ENCODE data around the gene AADACL2.
"Not testable (repeated sequence)": the region's sequence is repeated elsewhere in the genome, so short reads cannot be mapped to it uniquely, and the experiment has no call there.

The AADACL2 gene

DNA sequence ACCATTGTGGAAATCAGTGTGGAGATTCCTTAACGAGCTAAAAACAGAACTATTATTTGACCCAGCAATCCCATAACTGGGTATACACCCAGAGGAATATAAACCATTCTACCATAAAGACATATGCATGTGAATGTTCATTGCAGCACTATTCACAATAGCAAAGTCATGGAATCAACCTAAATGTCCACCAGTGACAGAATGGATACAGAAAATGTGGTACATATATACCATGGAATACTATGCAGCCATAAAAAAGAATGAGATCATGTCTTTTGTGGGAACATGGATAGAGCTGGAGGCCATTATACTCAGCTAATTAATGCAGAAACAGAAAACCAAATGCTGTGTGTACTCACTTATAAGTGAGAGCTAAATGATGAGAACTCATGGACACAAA, 31.0 kb downstream of the AADACL2 start:
- not testable (repeated sequence) for H3K27ac ChIP-seq; DNase-seq (ENCODE audit: low read depth, low spot score)

DNA sequence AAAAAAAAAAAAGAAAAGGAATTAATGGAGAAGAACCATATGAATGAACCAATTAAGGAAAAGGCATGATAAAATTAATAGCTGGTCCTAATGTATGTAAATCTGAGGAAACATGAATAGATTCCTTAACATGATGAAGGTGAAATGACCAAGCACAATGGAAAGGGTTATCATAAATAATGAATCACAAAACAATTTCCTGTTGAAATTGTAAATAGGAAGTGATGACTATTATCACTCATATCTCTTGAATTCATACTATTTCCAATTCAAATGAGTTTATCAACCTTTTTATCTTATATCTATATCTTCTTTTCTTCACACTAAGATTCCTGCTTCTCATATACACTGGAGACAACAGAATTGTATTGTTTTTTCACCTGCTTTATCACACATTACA, 32.0 kb downstream of the AADACL2 start:
- DNase-seq (ENCODE audit: low read depth, low spot score), result no peak
- peak overlapping the region; percentile 9 for H3K27ac ChIP-seq

DNA sequence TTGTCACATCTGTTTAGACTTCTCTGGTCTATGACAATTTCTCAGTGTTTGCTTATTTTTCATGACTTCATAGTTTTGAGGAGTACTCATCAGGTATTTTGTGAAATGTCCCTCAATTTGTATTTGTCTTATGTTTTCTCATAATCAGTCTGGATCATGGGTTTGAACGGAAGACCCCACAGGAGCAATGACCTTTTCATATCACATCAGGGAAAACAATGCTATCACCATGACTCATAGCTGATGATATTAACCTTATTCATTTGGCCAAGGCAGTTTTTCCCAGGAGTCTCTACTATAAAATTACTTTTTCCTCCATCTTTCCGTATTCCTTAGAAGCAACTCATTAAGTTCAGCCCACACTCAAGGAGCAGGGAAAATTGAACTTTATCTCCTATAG, 32.7 kb downstream of the AADACL2 start:
- no peak for DNase-seq (ENCODE audit: low read depth, low spot score)
- H3K27ac ChIP-seq, result peak overlapping the region; percentile 9

DNA sequence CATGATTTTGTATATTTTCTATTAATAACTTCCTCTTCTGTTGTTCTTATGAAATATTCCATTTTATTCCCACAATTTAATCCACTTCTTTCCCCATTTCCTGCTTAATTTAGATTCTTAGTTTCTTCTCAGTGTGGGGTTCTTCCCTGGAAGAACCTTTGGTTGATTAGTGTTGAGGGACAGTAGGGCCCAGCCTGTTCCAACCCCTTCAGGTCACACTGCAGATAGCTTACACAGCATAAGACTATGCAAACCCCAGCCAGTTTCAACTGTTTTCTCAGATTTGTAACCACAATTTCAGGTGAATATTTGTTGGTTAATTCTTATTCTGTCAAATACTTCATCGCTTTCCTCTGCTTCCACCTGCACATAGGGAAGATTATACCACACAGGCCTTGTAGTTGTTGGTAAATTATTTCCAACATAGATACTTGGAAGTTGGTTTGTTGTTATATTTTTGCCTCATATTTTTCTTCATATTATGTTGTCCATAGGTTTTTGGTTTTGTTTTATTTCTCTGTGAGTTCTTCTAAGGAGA, 34.7 kb downstream of the AADACL2 start:
- no peak for DNase-seq (ENCODE audit: low read depth, low spot score)
- H3K27ac ChIP-seq, result no peak overlapping the region

DNA sequence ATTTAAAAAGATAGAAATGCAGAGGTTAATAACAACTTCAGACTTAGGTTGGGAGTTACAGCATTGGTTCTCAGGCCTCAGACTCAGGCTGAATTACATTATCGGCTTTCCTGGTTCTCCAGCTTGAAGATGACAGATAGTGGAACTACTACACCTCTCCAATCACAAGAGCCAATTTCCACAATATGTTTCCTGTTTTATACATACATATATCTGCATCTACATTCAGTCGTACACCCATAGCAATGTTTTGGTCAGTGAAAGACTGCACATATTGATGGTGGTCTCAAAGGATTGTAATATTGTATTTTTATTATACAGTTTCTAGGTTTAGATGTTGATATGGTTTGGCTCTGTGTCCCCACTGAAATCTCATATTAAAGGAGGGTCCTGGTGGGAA, 35.4 kb downstream of the AADACL2 start:
- no peak for DNase-seq (ENCODE audit: low read depth, low spot score)
- no peak overlapping the region for H3K27ac ChIP-seq

DNA sequence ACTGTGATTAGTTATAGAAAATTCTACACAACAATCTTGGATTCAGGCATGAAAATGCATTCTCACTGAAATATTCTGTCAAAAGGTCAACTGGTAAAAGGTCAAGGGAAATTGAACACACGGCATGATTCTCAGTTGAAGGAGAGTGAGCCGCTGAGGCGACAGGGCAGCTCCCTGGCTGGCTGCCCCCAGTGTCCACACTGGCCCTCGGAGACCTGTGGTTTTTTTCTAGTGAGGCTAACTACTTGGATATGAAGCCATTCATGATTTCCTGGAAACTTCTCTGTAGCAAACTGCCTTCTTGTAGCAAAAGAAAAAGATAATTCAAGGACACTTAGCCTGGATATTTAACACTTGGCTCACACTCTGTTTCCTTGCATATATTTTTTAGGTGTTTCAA, 37.2 kb downstream of the AADACL2 start:
- H3K27ac ChIP-seq, result peak overlapping the region; percentile 9
- no peak for DNase-seq (ENCODE audit: low read depth, low spot score)

DNA sequence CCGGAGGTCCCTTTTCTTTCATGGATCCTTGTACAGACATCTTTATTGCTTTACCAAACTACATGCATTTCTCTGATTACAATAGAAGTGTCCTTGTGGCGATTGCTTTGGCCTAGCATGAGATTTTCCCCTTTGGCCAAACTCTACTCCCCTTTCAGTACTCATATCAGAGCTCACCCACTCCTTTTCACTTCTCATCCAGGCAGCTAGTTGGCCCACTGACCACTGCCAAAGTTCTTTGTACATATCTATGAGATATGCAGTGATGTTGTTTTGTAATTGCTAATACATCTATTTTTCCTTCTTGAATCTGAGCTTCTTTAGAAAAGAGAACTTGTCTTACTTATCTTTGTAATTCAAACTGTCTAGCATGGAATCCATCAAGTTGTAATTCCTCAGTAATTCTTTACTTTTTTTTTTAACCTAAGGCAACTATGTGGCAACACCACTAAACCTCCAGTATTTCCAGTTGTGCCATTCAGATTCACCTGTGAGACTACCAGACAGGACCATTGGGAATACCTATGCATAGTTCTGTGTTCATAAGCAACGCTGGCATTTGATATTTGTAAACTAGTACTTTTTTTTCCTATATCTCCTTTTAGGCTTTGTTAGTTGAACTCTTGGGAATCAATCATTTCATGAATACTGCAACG, 39.2 kb downstream of the AADACL2 start:
- DNase-seq (ENCODE audit: low read depth, low spot score), result no peak
- H3K27ac ChIP-seq, result no peak overlapping the region

DNA sequence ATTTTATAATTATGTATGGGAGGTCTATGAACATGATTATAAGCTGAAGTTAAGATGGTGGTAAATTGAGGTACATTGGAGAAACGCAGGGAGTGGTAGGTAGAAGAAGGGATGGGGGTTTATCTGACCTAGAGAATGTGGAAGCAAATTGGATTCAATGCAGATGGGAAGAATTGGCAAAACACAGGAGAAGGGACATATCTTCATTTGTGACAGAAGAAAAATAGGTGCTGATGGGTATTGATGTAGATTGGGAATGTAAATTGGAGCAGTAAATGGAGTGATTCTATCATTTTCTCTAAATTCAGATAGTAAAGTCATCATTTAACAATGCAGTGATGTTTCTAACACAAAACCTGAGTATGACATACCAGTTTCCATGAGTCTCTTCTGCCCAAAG, 40.5 kb downstream of the AADACL2 start:
- no peak overlapping the region for H3K27ac ChIP-seq
- DNase-seq (ENCODE audit: low read depth, low spot score), result no peak

DNA sequence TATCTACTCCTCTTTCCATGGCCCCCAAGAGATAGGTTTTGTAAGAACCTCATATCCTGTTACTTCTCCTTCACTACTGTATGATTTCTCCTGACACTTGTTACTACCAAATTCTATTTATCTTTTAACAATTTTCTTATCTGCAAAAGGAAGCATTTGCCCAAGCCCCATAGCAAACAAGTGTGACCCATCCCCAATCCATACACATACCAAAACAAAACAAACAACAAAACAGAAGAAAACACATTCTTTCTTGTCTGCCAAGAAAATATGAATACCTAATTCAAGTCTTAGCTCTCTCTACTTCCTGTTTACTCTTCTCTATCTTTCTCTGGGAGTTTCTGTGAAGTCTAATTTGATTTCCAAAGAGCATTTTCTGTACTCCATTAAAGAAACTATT, 41.2 kb downstream of the AADACL2 start:
- no peak overlapping the region for H3K27ac ChIP-seq
- no peak for DNase-seq (ENCODE audit: low read depth, low spot score)

DNA sequence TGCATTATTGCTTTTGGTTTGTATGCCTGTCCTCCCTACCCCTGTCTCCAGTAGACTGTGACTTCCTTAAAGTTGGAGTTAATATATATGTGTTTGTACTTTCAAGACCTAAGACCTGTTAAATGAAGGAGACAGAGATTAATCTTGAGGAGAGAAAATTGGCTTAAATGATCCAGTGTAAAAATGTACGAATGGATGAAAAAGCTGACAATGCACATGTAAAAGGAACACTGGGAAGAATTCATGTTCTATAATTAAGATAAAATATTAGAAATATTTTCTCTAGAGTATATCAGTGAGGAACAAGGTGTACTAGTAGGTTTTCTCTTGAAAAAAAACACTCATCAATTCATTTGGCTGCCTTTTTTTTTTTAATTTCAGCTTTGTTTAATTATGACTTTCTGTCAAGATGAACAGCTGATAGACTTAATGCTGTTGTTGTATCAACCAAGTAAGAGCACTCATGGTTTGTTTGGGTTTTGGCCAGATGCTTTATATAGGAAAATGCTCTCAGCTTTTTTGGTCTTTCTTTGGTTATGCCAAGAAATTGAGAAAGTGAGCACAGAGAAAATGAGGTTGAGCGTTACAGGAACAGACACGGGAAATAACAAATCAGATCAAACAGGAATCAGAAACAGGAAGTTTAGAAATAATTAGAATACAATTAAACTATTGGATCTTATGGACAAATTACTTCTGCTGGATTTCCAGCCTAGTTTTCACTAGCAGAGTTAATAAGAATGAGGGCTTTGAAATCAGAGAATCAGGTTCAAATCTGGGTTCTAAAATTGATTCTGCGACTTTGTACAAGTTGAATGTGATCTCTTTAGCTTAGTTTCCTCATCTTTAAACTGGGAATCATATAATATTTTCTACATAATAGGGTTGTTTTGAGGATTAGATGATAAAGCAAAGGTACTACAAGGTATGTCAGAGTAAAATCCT, 41.9 kb downstream of the AADACL2 start:
- H3K27ac ChIP-seq, result no peak overlapping the region
- no peak for DNase-seq (ENCODE audit: low read depth, low spot score)

DNA sequence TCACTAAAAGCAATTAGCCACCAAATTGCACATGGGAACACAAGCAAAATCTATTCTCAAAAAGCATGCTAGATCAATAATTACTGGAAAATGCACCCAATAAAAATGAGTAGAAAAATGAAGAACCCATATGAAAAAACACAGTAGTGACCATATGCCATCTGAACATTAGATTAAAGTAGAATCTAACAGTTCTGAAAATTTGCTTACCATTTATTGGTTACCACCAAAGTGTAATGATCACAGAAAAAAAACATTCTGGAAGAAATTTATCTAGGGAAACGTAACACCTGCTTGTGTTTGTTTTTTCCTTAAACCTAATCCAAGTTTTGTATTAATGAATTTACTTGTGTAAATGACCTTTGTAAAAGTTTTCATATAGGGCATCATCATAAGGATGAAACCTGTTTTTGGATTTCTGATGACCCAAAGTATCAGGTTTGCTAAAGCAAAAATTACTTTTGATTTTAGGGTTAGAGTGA, 42.6 kb downstream of the AADACL2 start:
- H3K27ac ChIP-seq, result no peak overlapping the region
- no peak for DNase-seq (ENCODE audit: low read depth, low spot score)

DNA sequence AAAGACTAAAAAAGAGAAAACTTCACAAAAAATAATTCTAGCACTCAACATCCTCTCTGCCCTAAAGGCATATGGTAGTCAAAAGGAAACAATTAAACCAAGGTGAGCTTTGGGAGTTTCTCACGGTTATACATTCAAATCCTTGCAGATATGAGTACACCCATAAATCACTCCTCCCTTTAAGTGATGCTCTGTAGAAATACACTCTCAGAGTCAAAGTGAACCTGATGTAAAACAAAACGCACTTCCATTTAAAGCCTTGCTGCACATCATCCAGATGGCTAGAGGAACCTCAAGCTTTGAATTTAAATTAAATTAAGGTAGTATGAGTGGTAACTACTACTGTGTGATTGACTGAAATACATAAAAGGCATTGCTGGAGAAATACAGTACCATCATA, 44.2 kb downstream of the AADACL2 start:
- no peak overlapping the region for H3K27ac ChIP-seq
- DNase-seq (ENCODE audit: low read depth, low spot score), result no peak

DNA sequence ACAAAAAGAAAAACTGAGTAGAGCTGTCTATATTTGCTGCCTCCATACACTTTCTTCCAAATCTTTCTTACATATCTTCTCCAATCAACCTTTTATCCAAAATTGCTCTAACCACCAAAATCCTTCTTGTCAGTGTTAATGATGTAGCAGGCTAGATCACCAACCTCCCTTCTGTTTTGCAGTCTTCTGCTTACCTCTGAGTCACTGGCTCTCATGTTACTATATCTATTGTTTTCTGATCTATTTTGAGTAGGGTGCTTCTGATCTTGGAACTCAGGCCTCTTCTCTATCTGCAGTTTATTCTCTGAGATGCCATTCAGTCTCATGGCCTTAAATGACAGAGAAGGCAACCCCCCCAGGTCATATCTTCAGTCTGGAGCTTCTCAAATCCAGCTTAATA, 53.9 kb downstream of the AADACL2 start:
- DNase-seq (ENCODE audit: low read depth, low spot score), result no peak
- H3K27ac ChIP-seq, result no peak overlapping the region

DNA sequence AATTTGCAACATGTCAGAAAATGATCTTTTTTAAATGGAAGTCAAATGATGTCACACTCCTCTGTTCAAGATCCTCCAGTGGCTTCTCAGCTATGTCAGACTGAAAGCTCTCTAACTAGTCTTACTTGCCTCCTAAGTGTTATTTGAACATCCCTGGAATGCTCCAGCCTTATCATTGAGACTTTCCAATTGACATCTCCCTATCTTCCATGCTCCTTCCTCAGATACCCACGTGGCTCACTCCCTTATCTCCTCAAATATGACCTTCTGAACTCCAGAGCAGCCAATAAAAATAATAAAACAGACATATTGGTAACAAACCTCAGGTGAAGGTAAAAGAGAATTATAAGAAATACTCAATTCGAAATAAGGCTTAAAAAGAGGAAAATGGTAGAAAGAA, 54.7 kb downstream of the AADACL2 start:
- no peak overlapping the region for H3K27ac ChIP-seq

DNA sequence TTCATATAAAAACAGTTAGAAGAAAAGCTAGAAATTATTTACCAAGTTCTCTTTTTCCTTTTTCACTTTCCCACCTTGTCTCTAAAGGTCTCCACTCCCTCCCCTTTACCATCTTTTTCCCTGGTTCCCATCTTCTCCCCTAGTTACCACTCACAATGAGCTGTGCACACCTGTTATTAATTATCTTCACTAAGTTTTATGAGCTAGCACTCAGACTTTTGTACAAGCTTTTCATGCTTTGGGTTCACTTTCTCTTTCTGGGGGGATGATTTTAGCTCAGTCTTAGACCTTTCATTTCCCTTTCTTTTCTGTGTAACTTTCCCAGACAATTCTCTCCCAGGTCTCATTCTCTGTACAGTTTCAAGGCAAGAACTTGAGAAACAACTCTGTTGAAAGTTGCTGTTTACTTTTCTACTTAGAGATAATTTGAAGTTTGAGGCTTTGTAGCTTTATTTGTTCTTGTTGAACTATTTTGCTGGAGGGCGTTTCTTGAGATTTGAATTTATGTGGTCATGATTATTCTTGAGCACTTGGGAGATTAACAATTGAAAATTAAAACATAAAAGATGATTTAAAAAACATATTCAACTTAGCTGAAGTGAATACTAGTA, 56.2 kb downstream of the AADACL2 start:
- no peak for DNase-seq (ENCODE audit: low read depth, low spot score)

More for the DNA sequence above, 54.7 kb downstream of the AADACL2 start:
- DNase-seq (ENCODE audit: low read depth, low spot score), result no peak

DNA sequence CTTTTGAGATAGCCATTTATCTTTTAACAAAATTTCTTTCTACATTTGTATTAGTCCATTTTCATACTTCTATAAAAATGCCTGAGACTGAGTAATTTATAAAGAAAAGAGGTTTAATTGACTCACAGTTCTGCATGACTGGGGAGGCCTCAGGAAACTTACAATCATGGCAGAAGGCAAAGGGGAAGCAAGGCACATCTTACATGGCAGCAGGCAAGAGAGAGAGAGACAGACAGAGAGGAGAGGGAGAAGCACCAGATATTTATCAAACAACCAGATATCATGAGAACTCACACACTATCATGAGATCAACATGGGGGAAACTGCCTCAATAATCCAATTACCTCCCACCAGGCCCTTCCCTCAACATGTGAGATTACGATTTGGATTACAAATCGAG, 57.0 kb downstream of the AADACL2 start:
- H3K27ac ChIP-seq; DNase-seq (ENCODE audit: low read depth, low spot score): not testable (repeated sequence)

More for the DNA sequence above, 56.2 kb downstream of the AADACL2 start:
- no peak overlapping the region for H3K27ac ChIP-seq

DNA sequence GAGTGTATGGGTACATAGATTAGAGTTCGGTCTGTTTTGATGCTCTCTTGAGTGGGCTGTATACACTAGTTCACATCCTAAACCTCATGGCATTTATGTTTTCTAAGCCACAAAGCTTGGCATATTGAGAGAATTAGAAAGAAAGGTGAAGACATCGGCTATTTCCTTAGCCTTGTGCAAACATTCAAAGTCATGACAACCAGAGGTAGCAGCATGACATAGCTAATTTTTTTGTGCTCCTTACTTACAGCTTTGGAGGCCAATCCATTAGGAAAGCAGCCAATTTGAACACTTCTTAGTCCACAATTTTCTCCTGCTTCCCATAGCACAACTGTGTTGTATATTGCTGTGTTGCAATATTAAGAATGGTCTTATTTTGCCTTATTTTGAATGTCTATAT, 58.7 kb downstream of the AADACL2 start:
- H3K27ac ChIP-seq, result no peak overlapping the region
- DNase-seq (ENCODE audit: low read depth, low spot score), result no peak

DNA sequence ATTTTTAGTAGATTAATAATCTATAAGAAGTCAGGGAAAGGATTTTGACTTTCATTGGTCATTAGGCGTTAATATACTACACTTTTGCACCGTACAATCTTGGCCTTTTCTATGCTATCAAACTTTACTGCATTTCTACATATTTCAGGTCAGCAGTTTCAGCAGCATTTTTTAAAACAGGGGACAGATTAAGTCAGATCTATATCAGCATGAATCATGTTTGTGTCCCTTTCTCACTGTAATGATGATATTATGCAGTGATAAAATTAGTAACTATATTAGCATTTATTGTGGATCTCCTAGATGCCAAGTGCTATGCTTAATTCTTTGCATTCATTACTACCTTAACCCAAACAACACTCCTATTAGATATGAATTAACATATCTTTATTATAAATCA, 59.9 kb downstream of the AADACL2 start:
- no peak for DNase-seq (ENCODE audit: low read depth, low spot score)
- H3K27ac ChIP-seq, result no peak overlapping the region

DNA sequence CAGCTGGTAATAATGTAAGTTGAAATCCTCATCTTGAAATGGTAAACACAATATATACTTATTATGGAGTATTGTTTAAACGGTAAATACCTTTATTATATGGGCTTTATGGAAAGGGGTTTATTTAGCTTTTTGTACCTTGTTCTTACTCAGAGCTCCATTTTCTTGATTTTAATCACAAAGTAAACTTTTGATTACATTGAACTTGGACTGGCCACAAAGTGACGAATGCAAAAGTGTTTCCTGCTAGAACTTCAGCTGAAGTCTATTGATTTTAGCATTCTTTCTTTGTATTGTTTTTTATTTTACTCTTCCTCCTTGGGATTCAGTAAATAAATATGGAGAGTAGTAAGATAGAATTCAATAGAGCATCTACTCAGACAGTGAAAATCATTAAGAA, 60.4 kb downstream of the AADACL2 start:
- no peak overlapping the region for H3K27ac ChIP-seq
- DNase-seq (ENCODE audit: low read depth, low spot score), result no peak

DNA sequence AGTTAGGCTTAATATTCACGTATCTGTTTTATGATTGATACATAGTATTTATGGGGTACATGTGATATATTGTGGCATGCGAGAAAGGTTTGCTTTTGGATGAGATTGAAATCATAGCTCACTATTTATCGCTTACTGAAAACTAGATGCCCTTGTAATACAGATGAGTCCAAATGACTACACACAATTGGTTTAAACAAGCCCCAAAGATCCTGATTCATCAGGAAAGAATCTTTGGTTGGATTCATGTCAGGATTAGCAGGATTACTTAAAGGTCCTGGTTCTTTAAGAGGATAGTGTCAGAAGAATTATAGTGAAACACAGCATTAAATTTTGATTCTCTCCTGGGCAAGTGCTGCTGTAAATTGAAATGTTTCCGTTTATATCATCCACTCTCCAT, 61.5 kb downstream of the AADACL2 start:
- no peak for DNase-seq (ENCODE audit: low read depth, low spot score)
- H3K27ac ChIP-seq, result no peak overlapping the region
